Activated CD8-positive, alpha-beta memory T cell treated with anti-CD3 and anti-CD28 coated beads for 24 hours (primary cell): ENCODE results near the gene E4F1.
"Not testable (repeated sequence)": the region's sequence is repeated elsewhere in the genome, so short reads cannot be mapped to it uniquely, and the experiment has no call there.

ENCODE experiments used
- DNase-seq: peaks from one replicate; pipeline ENCODE4 v3.0.0-alpha.2; 2020

The E4F1 gene

DNA sequence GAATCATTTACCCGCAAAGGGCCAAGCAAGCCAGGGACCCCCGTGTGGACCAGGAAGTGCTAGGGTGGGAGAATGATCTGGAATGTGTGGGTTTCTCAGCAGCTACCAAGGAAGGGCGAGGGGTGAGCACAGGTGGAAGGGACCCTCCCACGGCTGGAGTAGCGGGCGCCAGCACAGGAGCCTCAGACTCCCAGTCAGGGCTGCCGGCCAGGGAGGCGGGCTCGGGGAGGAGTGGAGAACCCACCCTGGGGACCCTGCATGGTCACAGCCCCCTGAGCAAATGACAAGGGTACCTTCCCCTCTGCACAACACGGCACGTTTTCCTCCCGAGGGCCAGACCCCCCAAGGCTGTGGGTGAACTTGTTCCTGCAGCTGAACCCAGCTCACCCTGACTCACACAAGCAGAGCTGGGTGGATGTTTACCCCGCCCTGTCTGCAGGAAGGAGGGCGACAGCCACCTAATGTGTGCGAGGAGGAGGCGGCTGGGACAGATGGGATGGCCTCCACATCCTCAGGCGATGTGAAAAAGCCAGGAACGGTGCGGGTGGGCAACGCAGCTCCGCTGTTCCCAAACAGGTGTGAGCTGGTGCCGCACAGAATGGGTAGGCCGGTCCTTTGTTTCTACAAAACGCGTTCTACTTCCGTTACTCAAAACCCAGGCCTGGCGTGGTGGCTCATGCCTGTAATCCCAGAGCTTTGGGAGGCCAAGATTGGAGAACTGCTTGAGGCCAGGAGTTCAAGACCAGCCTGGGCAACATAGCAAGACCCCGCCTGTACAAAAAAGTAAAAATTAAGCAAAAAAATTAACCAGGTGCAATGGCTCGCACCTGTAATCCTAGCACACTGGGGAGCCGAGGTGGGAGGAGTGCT lies 21.8 kb downstream of the E4F1 start:
- DNase-seq = no peak

DNA sequence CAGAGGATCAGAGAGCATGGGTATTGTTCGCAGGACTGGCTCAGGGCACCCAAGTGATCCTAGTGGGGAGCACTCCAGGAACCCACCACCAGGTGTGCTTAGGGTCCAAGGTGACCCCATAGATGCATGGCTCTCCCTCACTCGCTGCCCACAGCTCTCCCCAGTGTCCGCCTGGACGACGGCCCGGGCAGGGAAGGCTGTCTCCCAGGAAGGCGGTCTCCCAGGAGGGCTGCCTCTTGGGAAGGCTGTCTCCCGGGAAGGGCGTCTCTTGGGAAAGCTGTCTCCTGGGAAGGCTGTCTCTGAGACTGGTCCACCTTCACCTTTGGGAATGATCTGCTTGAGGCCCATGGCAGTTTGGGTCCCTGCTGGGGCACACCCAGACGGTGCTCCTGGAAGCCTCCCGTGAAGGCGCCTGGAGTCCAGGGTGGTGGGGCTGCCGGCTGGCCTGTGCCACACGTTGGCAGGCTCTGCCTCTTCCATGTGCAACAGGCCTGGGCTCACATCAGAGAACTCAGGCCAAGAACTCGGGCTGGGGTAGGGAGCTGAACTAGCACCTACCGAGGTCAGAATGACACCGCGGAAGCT lies 23.0 kb downstream of the E4F1 start:
- DNase-seq = no peak

DNA sequence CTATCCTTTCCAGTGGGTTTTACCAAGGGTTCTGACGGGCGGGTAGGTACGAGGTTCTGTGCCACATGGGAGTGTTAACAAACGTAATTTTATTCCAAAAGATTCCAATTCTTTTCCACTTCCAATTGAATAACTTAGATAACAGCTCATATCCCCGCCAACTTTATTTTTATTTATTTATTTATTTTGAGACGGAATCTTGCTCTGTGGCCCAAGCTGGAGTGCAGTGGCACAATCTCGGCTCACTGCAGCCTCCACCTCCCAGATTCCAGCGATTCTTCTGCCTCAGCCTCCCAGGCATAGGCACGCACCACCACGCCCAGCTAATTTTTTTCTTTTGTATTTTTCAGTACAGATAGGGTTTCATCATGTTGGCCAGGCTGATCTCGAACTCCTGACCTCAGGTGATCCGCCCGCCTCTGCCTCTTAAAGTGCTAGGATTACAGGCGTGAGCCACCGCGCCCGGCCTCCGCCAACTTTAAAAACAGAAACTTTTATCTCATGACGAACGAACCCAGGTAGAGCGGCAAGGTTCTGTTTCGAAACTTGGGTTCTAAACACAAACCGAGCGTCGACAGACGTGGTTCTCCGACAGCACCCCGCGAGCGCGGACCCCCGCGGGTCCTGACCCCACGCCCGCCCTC lies 27.4 kb downstream of the E4F1 start:
- DNase-seq = peak; percentile 76

DNA sequence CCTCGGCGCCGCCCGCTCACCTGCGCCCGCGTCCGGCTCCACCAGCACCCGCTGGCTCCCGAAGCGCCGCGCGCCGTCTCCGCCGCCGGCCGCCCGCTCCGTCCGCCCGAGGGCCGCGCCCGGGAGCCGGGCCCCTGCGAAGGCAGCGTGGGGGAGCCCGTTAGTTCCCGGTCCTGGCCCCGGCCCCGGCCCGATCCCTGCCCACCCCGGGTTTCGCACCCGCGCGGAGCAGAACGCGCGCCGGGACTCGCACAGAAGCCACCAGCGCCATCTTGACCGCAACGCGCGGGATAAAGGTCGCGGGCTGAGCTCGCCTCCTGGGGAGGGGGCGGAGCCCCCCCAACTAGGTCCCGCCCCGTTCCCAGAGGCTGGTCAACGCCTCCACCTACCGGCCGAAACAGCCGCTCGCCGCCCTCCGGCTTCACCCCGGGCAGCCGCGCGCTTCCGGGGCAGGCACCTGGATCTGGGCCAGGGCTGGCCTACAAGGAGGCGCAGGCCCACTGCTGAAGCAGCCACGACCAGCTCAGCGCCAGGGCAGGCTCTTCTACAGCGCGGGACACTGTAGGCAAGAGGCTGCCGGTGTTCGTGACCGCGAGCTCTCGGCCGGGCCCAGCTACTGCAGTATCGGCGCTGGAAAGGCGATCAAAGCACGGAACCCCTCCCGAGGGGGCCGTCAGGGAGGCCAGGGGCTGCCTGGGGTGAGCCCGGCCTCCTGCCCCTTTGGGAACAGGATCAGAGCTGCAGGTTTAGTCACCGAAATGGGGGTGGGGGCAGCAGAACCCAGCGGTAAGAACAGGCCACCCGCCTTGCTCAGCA lies 28.1 kb downstream of the E4F1 start, which contains the start of gene ECI1:
Gene ECI1, minus strand, starts transcription at position 292 of the 816 bp plus-strand sequence. Its CDS starts 21 bp downstream, at position 271.
- peak; percentile 92 for DNase-seq

DNA sequence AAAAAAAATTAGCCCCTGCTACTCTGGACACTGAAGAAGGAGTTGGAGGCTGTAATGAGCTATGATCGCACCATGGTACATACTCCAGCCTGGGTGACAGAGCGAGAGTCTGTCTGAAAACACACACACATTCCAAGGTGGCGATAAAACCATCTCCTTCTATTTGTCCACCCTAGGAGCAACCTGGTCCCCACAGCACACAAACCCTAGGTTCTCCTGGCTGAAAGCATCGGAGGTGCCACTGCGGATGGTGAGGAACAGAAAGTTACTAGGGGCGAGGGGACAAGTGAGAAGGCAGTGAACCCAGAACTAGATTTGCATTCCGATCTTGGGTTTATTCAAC lies 29.4 kb downstream of the E4F1 start:
- no peak for DNase-seq

- no peak for DNase-seq
These were observed 29.9 kb downstream of the E4F1 start for GRCh38 chr16:2253293-2253692.

DNA sequence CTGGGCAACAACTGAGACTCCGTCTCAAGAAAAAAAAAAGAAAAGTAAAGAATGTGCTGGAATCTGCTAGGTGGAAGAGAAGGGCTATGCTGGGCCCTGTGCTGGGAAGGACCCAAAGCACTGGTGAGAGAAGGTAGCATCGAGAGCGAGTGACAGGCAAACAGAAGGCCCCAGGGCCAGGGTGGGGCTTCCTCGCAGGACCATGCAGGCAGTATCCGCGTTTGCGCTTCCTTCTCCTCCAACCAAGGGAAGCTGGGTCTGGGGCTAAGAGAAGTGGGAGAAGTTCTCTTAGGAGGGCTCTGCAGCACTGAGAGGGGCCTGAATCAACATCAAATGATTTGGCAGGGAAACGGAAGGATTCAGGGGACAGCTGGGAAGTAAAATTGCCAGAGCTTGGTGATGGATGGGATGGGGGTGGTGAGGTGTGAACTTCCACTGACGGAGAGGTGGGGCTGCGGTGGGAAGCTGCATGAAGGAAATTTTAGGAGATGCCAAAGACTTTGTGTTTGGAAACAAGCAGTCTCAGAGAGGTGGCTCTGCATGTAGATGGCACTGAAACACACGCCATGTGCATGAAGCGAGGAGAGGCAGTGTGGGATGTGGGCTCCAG lies 33.2 kb downstream of the E4F1 start:
- no peak for DNase-seq

- no peak for DNase-seq
These were observed 34.3 kb downstream of the E4F1 start for GRCh38 chr16:2257726-2258125.

DNA sequence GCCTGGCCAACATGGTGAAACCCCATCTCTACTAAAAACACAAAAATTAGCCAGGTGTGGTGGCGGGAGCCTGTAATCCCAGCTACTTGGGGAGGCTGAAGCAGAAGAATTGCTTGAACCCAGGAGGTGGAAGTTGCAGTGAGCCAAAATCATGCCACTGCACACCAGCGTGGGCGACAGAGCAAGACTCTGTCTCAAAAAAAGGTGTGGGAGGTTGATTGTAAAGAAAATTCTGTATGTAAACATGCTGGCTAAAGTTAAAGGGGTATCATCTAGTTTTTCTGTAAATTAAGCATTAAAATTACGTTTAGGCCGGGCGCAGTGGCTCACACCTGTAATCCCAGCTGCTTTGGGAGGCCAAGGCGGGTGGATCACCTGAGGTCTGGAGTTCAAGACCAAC lies 35.1 kb downstream of the E4F1 start:
- DNase-seq = not testable (repeated sequence)

- no peak for DNase-seq
These were observed 36.9 kb downstream of the E4F1 start for GRCh38 chr16:2260250-2260649.

DNA sequence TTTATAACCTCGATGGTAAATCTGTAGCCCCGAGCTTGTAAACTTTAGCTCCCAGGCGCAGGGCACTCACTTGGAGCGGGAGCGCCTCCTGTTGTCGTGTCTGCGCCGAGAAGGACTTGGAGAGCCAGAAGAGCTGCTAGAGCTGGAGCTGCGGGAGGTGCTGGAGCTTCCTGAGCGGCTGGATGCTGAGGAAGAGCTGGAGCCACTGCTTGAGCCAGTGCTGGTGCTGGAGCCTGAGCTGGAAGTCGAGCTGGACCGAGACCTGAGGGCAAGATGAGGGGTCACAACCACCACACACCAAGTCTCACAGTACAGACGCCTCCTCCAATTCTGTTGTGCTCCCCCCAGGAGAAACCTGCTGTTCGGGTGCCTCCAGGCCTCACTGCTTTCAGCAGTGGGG lies 39.6 kb downstream of the E4F1 start:
- not testable (repeated sequence) for DNase-seq

DNA sequence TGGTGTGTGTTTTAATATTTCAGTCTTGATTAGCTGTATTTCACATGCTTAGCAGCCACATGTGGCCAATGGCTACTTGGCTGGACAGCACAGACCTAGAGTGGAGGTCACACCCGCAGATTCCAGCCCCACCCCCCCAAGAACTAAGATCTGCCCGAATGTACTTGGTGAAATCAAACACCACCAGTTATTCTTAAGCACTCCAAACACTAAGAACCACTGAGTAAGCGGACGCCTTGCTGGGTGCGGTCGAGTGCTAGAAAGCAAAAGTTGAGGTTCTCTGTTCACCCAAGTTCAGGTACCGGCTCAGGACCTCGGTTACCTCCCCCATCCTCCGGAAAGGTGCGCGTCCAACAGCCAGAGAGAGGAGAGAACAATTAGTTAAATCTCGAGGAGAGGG lies 43.5 kb downstream of the E4F1 start:
- DNase-seq = peak; percentile 67

DNA sequence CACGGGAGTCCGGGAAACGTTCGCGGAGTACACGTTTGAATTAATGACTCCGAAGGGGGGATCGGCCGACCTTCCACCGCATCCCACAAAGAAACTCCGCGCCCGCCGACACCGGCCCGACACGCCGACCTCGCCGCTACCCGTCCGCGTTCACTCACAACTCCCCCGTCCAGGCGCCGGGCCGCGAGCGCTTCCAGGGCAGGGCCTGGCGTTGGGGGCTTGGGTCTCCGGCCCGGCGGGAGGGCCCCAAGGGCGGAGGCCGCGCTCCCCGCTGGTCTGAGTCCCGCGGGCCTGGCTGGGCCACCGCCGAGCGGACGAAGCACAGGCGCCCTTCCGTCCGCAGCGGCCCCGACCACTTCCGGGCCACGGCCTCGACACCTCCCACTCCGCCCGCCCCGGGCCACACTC lies 44.1 kb downstream of the E4F1 start:
- not testable (repeated sequence) for DNase-seq

DNA sequence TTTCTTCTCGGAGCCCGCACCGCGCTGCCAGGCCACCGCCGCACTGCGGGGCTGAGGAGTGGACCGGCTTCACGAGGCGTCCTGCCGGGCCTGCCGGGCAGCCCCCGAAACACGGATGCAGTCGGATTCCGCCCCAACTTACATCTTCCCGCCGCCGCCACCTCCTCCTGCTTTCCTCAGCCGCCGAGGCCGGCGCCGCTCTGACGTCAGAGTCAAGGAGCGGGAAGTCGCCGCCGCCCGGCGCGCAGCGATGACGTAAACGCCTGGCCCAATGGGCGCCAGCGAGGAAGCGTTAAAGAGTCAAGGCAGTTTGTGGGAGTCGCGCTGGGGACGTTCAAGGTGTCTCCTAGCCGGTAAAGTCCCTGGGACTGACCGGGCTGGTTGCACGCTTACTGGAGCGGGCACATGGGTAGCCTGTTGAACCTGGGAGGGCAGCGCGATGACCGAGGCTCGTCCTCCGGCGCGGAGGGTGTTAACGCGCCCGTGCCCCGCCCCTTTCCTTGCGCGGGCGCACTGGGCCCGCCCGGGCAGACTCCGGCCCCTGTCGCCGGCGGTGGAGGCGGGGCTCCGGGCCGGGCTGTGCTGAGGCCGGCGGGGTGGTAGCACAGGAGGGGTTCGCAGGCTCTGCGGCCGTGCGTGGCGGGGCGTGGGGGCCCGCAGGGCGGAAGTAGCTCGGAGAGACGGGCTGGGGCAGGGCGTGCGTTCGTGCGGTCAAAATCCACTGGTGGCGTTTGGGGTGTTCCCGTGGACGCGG lies 44.7 kb downstream of the E4F1 start, which contains the start of gene RNPS1:
Gene RNPS1, minus strand, starts transcription at position 214 of the 754 bp plus-strand sequence. CDS start 3,483 bp downstream, outside the sequence.
- DNase-seq = peak; percentile 99

DNA sequence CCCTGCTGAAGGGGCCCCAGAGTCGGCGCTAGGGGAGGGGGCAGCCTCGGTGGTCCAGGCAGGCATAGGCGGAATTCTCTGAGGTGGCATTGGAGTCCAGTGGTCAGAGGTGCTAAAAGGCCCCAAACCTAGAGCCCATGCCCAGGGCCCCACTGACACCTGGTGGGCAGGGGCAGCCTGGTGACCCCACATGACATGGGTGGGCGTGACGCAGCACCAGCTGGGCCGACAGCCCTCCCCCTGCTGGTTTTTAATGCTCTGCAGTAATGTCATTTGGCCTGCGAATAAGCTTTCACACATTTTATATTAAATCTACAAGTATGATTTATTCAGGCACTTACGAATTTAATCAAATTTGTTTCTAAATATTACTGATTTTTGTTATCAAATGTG lies 46.7 kb downstream of the E4F1 start:
- no peak for DNase-seq

DNA sequence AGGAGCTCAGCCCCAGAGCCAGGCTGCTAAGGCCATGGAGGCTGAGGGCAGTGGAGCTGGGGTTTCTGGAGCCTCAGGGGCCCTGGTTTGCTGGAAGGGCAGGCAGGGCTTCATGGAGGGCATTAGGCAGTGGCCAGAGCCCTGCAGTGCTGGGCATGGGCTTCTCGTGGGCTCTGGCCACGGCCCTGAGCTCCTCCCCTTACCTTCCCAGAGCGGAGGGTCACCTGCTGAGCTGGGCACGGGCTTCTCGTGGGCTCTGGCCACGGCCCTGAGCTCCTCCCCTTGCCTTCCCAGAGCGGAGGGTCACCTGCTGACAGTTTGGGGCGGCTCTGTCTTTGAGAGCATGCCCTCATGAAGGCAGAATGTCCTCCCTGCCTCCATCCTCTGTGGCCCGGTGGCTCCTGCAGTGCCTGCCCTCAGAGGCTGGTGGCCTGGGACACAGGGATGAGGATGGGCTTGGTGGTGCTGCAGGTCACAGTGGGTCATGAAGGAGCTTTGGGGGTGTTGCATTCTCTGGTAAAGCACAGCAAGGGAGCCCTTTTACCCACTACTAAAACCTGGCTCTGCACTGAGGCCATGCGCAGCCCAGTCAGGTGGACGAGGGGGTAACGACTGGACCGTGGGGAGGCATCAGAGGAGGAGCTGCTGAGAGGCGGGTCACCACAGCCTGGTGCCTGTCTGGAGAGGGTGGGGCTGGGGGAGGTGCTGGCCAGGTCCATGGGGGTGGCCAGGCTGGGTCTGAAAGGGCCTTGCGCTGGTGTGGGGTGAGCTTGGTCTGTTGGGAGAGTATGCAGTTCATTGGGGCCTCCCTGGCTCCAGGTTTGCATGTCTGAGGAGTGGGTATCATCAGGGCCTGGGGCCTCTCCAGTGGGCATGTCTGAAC lies 47.4 kb downstream of the E4F1 start:
- DNase-seq = no peak

- DNase-seq = no peak
These were observed 48.6 kb downstream of the E4F1 start for GRCh38 chr16:2271848-2272461.

DNA sequence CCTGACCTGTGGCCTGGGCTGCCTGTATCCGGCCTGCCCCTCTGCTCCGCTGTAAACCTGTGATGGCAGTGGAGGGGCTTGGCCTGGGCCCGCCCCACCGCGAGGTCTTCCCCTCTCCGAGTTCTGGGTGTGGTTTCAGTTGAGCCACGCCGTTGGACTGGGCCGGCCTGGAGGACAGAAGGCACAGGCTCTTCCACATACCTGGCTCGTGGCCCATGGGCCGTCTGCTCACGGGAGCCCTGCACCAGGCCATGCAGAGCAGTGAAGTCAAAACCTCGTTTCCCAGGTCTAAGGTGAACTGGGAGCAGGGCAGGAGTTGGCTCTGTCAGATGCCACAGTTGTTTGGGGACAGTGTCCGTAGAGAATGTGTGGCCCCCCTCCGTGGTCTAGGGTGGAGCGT lies 50.1 kb downstream of the E4F1 start:
- no peak for DNase-seq

GRCh38 chr16:2273931-2274330 lies 50.5 kb downstream of the E4F1 start:
- DNase-seq = no peak
